ENCODE data around the gene ABLIM3.
A peak's percentile ranks its signal among the peaks of the same experiment; 100 is the strongest.

The ABLIM3 gene

DNA sequence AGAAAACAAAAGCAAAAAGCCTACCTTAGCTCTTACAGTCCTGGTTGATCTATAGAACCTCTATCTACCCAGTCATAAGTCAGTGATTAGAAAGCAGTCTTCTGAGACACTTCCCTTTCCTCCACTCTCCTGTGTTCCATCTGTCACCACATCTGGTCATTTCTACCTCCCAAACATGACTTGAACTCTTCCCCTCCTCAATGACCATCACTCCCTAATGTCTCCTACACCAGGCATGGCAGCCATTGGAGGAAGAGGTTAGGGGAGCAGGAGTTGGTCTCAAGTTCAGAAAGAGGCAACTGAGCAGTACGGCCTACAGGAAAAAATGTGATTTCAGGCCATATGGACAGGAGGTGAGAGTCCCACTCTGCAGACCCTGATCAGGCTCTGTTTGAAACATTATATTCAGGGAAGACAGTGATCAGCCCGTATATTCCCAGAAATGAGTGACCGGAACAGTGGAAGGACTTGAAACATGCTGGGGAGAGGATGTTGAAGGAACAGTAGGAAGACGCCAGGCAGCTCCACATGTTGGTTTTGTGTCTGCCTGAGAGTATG lies 12.0 kb downstream of the ABLIM3 start:
- no peak for DNase-seq
- intact Hi-C loops (cut with DNase I) = no loop called here

- intact Hi-C loops (cut with DNase I) = no loop called here
- peak in 25 of 42 donors; percentile 12 to 65 (median 36) for DNase-seq
Measured at GRCh38 chr5:149153751-149154610, 12.7 kb downstream of the ABLIM3 start.

GRCh38 chr5:149154650-149155049 lies 13.4 kb downstream of the ABLIM3 start:
- no peak for DNase-seq
- intact Hi-C loops (cut with DNase I) = no loop called here

DNA sequence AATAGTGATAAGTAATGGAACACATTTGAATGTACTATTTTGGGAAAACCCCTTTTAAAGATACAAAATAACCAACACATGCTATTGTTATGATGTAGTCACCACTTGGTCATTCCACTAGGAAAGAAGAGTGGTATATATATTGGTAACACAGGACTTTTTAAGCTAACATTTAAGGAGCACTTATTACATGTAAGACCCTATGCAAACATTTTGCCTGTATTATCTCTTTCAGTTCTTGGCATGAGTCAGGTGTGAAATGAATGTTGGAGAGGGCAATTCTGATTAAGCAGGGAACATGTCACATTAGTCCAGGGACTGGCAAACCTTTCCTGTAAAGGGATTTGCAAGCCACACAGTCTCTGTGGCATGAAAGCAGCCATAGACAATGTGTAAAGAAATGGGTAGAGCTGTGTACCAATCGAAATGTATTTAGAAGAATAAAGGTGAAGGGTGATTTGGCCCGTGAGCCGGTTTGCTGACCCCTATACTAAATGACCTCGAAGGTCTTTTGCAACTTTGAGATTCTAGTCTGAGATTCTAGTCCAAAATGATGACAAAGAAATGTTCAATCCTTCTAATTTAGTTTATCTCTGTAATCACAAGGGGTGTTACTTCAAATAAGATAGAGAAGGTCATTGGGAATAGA lies 15.3 kb downstream of the ABLIM3 start:
- intact Hi-C loops (cut with DNase I) = no loop called here
- no peak for DNase-seq

DNA sequence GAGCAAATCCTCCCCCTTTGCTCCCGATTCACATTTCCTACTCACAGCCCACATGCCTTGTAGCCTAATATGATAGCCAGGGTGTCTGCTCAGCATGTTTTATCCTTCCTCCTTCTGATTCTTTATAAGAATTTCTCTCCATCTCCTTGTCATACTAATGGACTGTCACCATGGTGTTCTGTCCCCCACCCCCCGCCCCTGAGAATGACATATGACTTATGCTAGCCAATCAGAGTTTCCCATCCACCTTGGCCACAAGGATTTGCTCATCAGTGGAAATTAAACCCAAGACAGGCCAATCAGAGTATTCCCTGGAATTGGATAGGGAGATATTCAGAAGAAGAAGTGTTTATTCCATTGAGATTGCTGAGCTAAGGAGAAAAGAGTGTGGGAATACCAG lies 16.0 kb downstream of the ABLIM3 start:
- intact Hi-C loops (cut with DNase I) = no loop called here
- no peak for DNase-seq

- intact Hi-C loops (cut with DNase I) = no loop called here
- DNase-seq = no peak
Measured at GRCh38 chr5:149160291-149160787, 19.0 kb downstream of the ABLIM3 start.

- intact Hi-C loops (cut with DNase I) = no loop called here
Measured at GRCh38 chr5:149161026-149161687, 19.9 kb downstream of the ABLIM3 start.

DNA sequence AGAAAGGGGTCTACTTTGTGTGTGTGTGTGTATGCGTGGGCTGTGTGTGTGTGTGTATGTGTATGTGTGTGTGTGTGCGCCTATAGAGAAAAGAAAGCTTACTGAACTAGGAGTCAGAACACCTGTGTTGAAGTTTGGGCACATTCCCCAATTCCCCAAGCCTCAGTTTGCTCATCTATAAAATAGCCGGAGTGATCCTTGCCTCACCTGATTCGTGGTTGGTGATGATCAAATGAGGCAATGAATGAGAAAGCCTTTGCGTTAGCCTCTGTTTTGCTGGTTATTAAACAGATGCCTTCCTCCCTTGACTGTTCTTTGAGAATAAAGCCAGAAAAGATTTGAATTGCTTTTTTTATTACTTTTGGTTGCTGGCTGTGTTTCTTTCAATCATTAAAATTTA lies 20.6 kb downstream of the ABLIM3 start:
- no peak for DNase-seq
- intact Hi-C loops (cut with DNase I) = no loop called here

More at GRCh38 chr5:149161026-149161687, 19.9 kb downstream of the ABLIM3 start:
- peak in 7 of 42 donors; percentile 20 to 43 (median 26) for DNase-seq

- DNase-seq = no peak
- intact Hi-C loops (cut with DNase I) = no loop called here
Measured at GRCh38 chr5:149162401-149163084, 21.2 kb downstream of the ABLIM3 start.

- DNase-seq = no peak
- intact Hi-C loops (cut with DNase I) = no loop called here
Measured at GRCh38 chr5:149164731-149165130, 23.4 kb downstream of the ABLIM3 start.

- intact Hi-C loops (cut with DNase I) = no loop called here
- DNase-seq = no peak
Measured at GRCh38 chr5:149166128-149166527, 24.8 kb downstream of the ABLIM3 start.

DNA sequence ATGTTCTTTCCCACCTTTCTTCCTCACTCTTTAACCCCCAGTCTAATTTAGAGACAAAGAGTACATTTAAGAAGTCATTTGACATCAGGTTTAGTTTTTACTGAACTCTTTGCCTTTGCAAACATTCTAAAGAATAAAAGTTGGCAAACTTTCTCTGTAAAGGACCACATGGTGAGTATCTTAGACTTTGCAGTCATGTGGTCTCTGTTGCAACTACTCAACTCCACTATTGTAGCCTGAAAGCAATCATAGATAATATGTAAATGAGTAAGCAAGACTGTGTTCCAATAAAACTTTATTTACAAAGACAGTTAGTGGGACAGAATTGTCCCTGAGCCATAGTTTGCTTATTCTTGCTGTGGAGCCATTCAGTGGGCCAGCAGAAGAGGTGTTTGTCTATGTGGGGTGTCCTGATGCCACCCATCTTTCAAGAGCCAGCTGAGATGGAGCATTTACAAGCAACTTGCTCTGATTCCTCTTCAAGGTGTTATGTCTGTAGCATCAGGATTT lies 25.4 kb downstream of the ABLIM3 start:
- intact Hi-C loops (cut with DNase I) = no loop called here
- DNase-seq = no peak

GRCh38 chr5:149168276-149168906 lies 27.1 kb downstream of the ABLIM3 start:
- no peak for DNase-seq
- intact Hi-C loops (cut with DNase I) = no loop called here

GRCh38 chr5:149170299-149170698 lies 29.0 kb downstream of the ABLIM3 start:
- DNase-seq = no peak
- intact Hi-C loops (cut with DNase I) = no loop called here

DNA sequence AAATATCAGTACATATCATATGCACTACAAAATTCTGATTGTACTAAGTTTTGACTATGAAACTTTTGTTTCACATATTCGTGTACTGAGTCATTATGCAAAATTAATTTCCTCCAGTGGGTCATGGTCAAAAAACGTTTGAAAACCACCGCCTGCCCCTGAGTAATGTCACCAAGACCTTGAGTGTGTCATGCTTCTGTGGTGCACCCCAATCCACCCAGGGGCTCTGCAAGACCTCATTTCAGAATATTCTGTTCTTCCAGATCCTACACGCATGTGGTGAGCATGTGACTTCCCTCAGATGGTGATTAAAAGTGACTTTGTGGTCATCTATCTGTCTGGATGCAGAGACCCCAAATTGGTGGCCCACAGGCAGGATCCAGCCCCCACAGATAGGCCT lies 31.0 kb downstream of the ABLIM3 start:
- intact Hi-C loops (cut with DNase I) = no loop called here
- DNase-seq = no peak

DNA sequence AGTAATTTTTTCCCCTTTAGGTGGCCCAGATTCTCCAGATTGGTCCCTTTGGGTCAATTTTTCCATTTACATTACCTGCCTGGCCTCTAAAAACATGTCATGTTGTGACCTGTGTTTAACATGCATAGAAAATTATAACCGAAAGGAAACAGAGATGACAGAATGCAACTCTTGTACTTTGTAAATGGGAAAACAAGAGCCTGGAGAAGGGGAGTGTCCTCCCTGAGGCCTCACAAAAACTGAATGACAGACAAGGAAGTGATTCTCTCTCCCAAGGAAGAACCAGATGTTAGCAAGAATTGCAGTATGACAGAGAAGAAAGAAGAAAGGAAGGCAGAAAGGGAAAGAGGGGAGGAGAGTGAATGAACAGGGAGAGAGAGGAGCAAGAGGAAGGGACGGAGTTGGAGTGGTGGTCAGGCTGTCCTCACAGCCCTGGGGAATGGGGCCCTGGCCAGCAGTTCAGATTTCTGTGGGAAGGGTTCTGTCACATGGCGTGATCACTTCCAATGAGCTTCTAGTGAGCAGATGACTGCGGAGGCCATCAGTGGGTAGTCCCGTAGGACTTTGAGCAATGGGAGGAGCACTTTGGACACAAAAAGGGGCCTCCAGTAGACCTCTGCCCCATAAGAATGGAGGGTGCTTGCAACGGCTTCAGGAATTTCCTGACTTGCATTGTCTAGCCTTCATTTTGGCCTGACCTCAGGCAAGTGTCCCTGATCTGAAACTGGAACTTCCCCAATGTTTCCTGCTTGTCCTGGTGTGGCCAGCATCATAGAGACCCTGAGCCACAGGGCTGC lies 31.6 kb downstream of the ABLIM3 start:
- DNase-seq = no peak
- intact Hi-C loops (cut with DNase I) = no loop called here

- DNase-seq = peak in 1 of 42 donors; percentile 9
- intact Hi-C loops (cut with DNase I) = no loop called here
Measured at GRCh38 chr5:149174847-149175234, 33.5 kb downstream of the ABLIM3 start.

All from head of caudate nucleus (tissue), 42 donors.